Thymus (tissue), 11 donors: ENCODE results near the gene IDI2. TPM values are rescaled to one million over a fixed set of nuclear protein-coding genes. Genes with fewer than 3 reads are reported as not detected.

Source experiments
- DNase-seq, 9 donors: peaks; one replicate each; pipeline ENCODE4 v3.0.0-alpha.2; 2013; ENCODE audit warnings: low spot score in 9 of 9, low read depth in 6 of 9, missing footprints in 1 of 9
- H3K27ac ChIP-seq, 2 donors: one replicate each; pipeline ENCODE4 v1.5.1; 2013; ENCODE audit warnings: control low read depth in 1 of 2, low read depth in 1 of 2, low read length in 1 of 2, mild to moderate bottlenecking in 1 of 2, moderate library complexity in 1 of 2
- H3K27me3 ChIP-seq, 2 donors: one replicate each; pipeline ENCODE4 v1.5.1; 2013; ENCODE audit warnings: low read length in 1 of 2; ENCODE audit not compliant: control insufficient read depth in 2 of 2, insufficient read depth in 1 of 2
- H3K36me3 ChIP-seq, 2 donors: one replicate each; pipeline ENCODE4 v1.5.1; 2013; ENCODE audit warnings: low read length in 1 of 2, mild to moderate bottlenecking in 1 of 2, moderate library complexity in 1 of 2; ENCODE audit not compliant: control insufficient read depth in 2 of 2, insufficient read depth in 2 of 2
- H3K4me1 ChIP-seq, 2 donors: one replicate each; pipeline ENCODE4 v1.5.1; 2013; ENCODE audit warnings: low read length in 2 of 2; ENCODE audit not compliant: control insufficient read depth in 2 of 2, insufficient read depth in 2 of 2
- H3K4me3 ChIP-seq, 2 donors: one replicate each; pipeline ENCODE4 v1.5.1; 2013; ENCODE audit warnings: low read length in 2 of 2, control low read depth in 1 of 2, mild to moderate bottlenecking in 1 of 2
- H3K9me3 ChIP-seq, 2 donors: one replicate each; pipeline ENCODE4 v1.5.1; 2013; ENCODE audit warnings: low read length in 1 of 2, mild to moderate bottlenecking in 1 of 2; ENCODE audit not compliant: control insufficient read depth in 2 of 2, insufficient read depth in 1 of 2
- WGBS: extraction: QIAGEN DNeasy Blood & Tissue Kit; methylation state at CpG from one replicate; pipeline ENCODE4 v1.1.7; 2013; 5-methylcytosine and 5-hydroxymethylcytosine counted together
- polyA plus RNA-seq: library from polyadenylated mRNA; stranded (reverse); fragments of 200-250 nt; gene quantifications from one replicate; pipeline ENCODE4 v1.2.3, GENCODE V29; 2013
- total RNA-seq: library from RNA; stranded (reverse); fragments of 120-200 nt; gene quantifications from one replicate; pipeline ENCODE4 v1.2.4, GENCODE V29; 2013
- donor health status: healthy.

IDI2 gene
- total and polyA plus RNA-seq, 2 donors = 0.14 TPM; not detected in 1

- no peak for DNase-seq
- Histone ChIP-seq H3K27me3 (peaks cover 0 to 22% of the 10 kb centered on the region in 2 donors), H3K4me1 (no peaks in the 10 kb centered on the region), H3K4me3 (no peak overlapping the region), H3K36me3 (no peaks in the 10 kb centered on the region), H3K27ac (no peak overlapping the region), H3K9me3 (peaks cover 0 to 14% of the 10 kb centered on the region in 2 donors)
- WGBS = 51% methylated on average over 4 of the region's 4 CpGs
Measured at GRCh38 chr10:971150-971542, 54.5 kb downstream of the IDI2 start.

DNA sequence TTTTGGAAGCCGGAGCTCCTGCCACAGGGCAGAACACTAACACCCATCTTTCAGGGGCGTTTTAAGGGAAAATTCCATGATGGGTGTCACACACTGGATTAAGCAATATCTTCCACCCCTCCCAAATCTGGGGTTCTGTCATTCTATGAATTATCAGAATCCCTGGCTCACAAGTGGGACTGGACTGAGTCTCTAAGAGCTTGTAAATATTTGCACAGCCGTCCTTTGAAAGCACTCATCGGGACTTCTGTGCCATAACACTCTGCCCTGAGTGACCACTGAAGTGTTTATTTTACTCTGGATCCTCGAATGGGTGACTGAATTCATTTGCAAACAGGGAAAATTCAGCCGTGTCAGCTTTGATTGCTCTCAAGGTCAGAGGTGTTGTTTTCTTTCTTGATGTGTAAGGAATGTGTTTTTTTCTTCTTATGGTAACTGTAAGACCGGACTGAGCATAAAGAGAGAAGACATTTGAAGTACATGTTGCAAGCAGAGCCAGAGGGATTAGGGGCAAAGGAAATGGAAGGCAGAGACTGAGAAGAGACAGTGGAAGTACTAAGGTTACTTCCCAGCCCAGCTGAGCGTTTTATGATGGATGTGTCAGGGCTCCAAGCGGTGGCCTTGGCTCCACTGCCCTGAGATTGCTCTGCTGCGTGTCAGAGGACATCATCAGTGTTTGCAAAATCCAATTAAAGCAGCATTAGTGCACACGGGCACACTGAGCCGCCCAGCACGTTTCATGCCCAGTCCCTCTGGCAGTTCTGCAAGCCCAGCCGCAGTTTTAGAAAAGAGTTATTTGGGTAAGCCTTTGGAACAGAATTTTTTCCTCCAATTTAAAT, 55.1 kb downstream of the IDI2 start:
- H3K27me3 ChIP-seq = peaks cover 0 to 22% of the 10 kb centered on the region in 2 donors
- H3K27ac ChIP-seq = no peak overlapping the region
- H3K36me3 ChIP-seq = no peaks in the 10 kb centered on the region
- H3K4me1 ChIP-seq = no peaks in the 10 kb centered on the region
- H3K9me3 ChIP-seq = peaks cover 0 to 12% of the 10 kb centered on the region in 2 donors
- 78% methylated on average over 14 of the region's 14 CpGs for WGBS
- no peak overlapping the region for H3K4me3 ChIP-seq
- no peak for DNase-seq

GRCh38 chr10:969473-970150, 56.0 kb downstream of the IDI2 start:
- H3K4me3 ChIP-seq = no peak overlapping the region
- peaks cover 0 to 20% of the 10 kb centered on the region in 2 donors for H3K9me3 ChIP-seq
- no peaks in the 10 kb centered on the region for H3K4me1 ChIP-seq
- DNase-seq = no peak
- 93% methylated on average over 15 of the region's 15 CpGs for WGBS
- H3K27ac ChIP-seq = no peak overlapping the region
- no peaks in the 10 kb centered on the region for H3K36me3 ChIP-seq
- peaks cover 0 to 22% of the 10 kb centered on the region in 2 donors for H3K27me3 ChIP-seq

Other genes with a start within 250 kb of the IDI2 start
- 19.3 TPM for gene LARP4B, start 94.2 kb downstream of the IDI2 start, total RNA-seq
- 22.0 TPM for gene LARP4B, start 94.2 kb downstream of the IDI2 start, polyA plus RNA-seq
- 39.4 TPM for gene GTPBP4, start 37.4 kb downstream of the IDI2 start, total RNA-seq
- gene GTPBP4, start 37.4 kb downstream of the IDI2 start, polyA plus RNA-seq = 32.0 TPM
- 40.5 TPM for gene IDI1, start 23.3 kb upstream of the IDI2 start, total RNA-seq
- 44.6 TPM for gene IDI1, start 23.3 kb upstream of the IDI2 start, polyA plus RNA-seq
- gene WDR37, start 30.5 kb upstream of the IDI2 start, total RNA-seq = 8.5 TPM
- gene WDR37, start 30.5 kb upstream of the IDI2 start, polyA plus RNA-seq = 14.0 TPM